HFF-Myc (cell line): ENCODE results near the gene ARL4C.

Experiments used
- DNase-seq: peaks from one replicate; pipeline ENCODE4 v3.0.0-alpha.2; 2011; ENCODE audit warnings: low read depth; ENCODE audit errors: extremely low read depth
- H3K4me3 ChIP-seq: replicated peaks from 2 replicates; pipeline ENCODE4 v1.5.1; 2011; ENCODE audit warnings: low read depth, mild to moderate bottlenecking, control low read depth, low read length
- CTCF ChIP-seq: IDR thresholded peaks from 2 replicates; pipeline ENCODE4 v1.5.1; 2012; ENCODE audit warnings: mild to moderate bottlenecking, low read depth, low read length, control low read depth; ENCODE audit errors: missing control alignments

ARL4C gene

GRCh38 chr2:234500394-234501006, 3.6 kb upstream of the ARL4C start:
- H3K4me3 ChIP-seq, result no peak overlapping the region
- TF ChIP-seq CTCF, result peak; percentile 44
- DNase-seq, result no peak

GRCh38 chr2:234497594-234498235, 834 bp upstream of the ARL4C start:
- no peak for TF ChIP-seq CTCF
- DNase-seq, result no peak
- peak overlapping the region; percentile 38 for H3K4me3 ChIP-seq

GRCh38 chr2:234496055-234496834, 636 bp downstream of the ARL4C start:
- no peak for TF ChIP-seq CTCF
- DNase-seq, result no peak
- H3K4me3 ChIP-seq, result peak overlapping the region; percentile 46

GRCh38 chr2:234495251-234496054, 1.4 kb downstream of the ARL4C start:
- peak overlapping the region; percentile 46 for H3K4me3 ChIP-seq
- no peak for TF ChIP-seq CTCF
- no peak for DNase-seq

- DNase-seq, result no peak
- peak overlapping the region; percentile 46 for H3K4me3 ChIP-seq
- TF ChIP-seq CTCF, result no peak
Observed at GRCh38 chr2:234494361-234495250, 2.3 kb downstream of the ARL4C start.

- no peak for DNase-seq
- no peak for TF ChIP-seq CTCF
- H3K4me3 ChIP-seq, result no peak overlapping the region
Observed at GRCh38 chr2:234493796-234494195, 3.1 kb downstream of the ARL4C start.
